Transverse colon (tissue), 4 donors: ENCODE data around the gene RAB40A.

ENCODE experiments used
- CTCF ChIP-seq, 5 experiments: fragments of 200-600 bp in 3 of 5; fragments of 450-650 bp in 2 of 5; sonication (generic) in 3 of 5; IDR thresholded peaks; 1 replicate in 2 of 5; 2 replicates in 3 of 5; pipeline ENCODE4 v1.5.1; 2016 to 2017; ENCODE audit warnings: antibody characterized with exemption in 5 of 5, inconsistent platforms in 3 of 5, mild to moderate bottlenecking in 2 of 5, moderate library complexity in 1 of 5
- EP300 ChIP-seq: sonication (generic); formaldehyde crosslinking; IDR thresholded peaks from one replicate; pipeline ENCODE4 v1.6.1; 2017; ENCODE audit warnings: antibody characterized with exemption, low read depth
- POLR2A ChIP-seq: fragments of 450-650 bp; IDR thresholded peaks from one replicate; pipeline ENCODE4 v1.6.1; 2016; ENCODE audit warnings: antibody characterized with exemption, mild to moderate bottlenecking, moderate library complexity
- POLR2AphosphoS5 ChIP-seq, 3 donors: sonication (generic); formaldehyde crosslinking; IDR thresholded peaks; one replicate each; pipeline ENCODE4 v1.6.1; 2016; ENCODE audit warnings: antibody characterized with exemption in 3 of 3

GRCh38 chrX:103531002-103531401 is 11.7 kb upstream of the RAB40A start:
- TF ChIP-seq POLR2A (no peak), CTCF (IDR thresholded peaks at IDR 0.05) (no peak), POLR2AphosphoS5 (IDR thresholded peaks at IDR 0.05) (no peak), EP300 (no peak)
